Ecto neural progenitor cell (in vitro differentiated cells): ENCODE results near the gene NMNAT3.

Experiments used
- DNase-seq: peaks from one replicate; pipeline ENCODE4 v3.0.0-alpha.2; 2018; ENCODE audit warnings: low spot score

Gene NMNAT3

GRCh38 chr3:139541532-139542288 is 136.1 kb downstream of the NMNAT3 start:
- no peak for DNase-seq

- no peak for DNase-seq
Measured at GRCh38 chr3:139540651-139541531, 136.9 kb downstream of the NMNAT3 start.

DNA sequence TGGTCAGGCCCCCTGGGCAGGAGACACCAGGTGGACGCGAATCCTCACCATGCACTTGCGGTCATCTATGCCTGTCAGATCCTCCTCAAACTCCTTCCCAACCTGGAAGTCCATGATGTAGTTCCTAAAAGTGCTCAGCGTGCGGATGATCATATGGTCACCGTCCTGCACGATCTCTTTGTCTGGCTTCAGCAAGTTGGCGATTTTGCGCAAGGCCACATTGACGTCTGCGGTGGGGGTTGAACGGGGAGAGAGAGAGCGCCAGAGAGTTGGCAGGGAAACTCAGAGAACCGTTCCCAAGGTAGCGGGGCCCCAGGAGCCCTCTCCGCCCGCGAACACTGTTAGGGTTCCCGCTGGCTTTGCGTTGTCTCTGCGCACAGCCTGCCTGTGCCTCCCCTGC is 139.0 kb downstream of the NMNAT3 start:
- no peak for DNase-seq

- DNase-seq: no peak
Measured at GRCh38 chr3:139537795-139538621, 139.8 kb downstream of the NMNAT3 start.

DNA sequence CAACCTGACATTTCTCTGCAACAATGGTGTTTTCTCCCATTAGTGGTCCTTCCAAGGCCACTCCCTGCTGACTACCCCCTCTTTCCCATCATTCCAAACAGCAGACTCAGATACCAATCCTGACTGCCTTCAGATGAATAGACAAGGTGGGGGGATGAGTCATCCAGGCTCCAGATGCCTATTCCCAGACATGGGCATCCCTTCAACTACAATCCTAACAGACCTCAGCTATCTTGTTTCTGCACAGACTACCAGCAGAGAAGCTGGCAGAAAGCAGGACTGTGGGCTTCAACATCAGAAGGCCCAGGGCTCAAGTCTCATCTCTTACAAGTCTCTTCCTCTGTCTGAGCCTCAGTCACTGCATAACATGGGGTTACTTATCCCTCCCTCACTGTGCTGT is 140.4 kb downstream of the NMNAT3 start:
- no peak for DNase-seq

- DNase-seq: no peak
Measured at GRCh38 chr3:139534992-139535879, 142.5 kb downstream of the NMNAT3 start.

DNA sequence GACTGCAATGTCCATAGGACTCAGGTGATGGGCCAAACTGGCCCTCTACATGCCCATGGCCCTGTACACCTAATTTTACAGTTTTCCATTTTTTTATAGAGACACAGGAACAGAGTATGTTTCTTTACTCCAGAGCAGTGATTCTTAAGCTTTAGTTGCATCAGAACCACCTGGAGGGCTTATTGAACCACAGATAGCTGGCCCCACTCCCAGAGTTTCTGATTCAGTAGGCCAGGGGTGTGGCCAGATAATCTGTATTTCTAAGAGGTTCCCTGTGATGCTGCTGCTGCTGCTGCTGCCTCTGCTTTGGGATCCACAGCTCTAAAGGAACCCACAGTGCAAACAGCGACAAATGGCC is 143.3 kb downstream of the NMNAT3 start:
- no peak for DNase-seq

DNA sequence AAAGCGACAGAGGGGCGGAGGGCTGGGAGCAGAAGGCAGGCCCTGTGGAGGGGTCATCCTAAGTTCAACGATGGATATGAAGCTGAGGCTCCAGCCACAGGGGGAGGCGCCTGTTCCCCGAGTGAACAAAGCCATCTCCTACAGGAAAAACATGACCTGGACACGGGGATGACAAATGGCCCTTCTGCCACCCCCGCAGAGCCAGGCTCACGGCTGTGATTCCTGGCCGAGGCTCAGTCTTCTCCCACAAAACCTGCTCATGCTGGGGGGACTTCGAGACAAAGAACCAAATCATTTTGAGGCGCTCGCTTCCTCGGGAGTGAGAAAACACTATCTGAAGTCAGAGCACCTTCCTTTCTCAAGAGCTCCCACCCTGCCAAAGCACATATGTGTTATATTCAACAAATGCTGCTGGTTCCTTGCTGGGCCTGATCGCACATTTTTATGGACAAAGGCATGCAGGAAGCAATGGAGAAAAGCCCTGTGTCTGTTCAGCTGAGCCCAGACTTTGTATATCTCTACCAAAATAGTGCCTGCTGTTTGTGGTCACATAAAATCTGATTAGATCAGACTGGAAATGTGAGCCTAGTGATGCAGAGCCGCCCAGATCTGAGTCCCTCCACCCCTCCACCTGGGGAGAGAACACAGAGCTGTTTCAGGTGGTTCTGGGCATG is 143.9 kb downstream of the NMNAT3 start:
- DNase-seq: no peak

DNA sequence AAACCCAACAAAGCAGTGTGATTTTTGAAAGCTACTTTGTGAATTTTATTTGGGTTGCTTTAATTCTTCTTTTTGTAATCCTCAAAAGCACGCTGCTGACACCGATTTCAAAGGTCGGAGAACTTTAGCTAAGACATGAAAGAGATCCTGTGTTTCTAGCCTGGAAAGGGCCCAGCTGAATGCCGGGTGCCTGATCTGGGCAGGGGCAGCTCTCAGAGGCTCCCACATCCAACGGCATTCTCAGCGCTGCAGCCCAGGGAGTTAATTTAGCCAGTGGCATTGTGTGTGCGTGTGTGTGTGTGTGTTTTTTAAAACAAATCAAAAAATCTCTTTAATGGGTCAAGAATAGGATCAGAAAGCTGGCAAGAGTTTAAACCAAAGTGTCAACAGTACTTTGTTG is 144.8 kb downstream of the NMNAT3 start:
- DNase-seq: no peak

GRCh38 chr3:139530717-139531116 is 147.1 kb downstream of the NMNAT3 start:
- no peak for DNase-seq

- DNase-seq: no peak
Measured at GRCh38 chr3:139529662-139530061, 148.1 kb downstream of the NMNAT3 start.

GRCh38 chr3:139528924-139529323 is 148.8 kb downstream of the NMNAT3 start:
- no peak for DNase-seq

- DNase-seq: no peak
Measured at GRCh38 chr3:139528281-139528680, 149.5 kb downstream of the NMNAT3 start.

DNA sequence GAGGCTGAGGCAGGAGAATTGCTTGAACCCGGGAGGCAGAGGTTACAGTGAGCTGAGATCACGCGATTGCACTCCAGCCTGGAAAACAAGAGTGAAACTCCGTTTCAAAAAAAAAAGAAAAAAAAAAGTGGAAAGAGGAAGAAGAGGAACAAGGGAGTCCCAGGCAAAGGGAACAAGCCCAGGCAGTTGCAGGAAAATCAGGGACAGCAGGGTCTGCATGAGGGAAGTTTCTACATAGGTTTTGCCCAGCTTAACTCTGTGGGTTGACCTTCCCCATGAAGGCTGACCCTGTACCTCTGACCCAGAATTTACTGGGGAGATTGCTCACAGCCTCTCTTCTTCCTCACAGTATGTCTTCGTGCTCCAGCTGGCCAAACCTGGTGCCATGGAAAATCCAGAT is 150.5 kb downstream of the NMNAT3 start:
- no peak for DNase-seq

GRCh38 chr3:139526146-139526545 is 151.6 kb downstream of the NMNAT3 start:
- no peak for DNase-seq

DNA sequence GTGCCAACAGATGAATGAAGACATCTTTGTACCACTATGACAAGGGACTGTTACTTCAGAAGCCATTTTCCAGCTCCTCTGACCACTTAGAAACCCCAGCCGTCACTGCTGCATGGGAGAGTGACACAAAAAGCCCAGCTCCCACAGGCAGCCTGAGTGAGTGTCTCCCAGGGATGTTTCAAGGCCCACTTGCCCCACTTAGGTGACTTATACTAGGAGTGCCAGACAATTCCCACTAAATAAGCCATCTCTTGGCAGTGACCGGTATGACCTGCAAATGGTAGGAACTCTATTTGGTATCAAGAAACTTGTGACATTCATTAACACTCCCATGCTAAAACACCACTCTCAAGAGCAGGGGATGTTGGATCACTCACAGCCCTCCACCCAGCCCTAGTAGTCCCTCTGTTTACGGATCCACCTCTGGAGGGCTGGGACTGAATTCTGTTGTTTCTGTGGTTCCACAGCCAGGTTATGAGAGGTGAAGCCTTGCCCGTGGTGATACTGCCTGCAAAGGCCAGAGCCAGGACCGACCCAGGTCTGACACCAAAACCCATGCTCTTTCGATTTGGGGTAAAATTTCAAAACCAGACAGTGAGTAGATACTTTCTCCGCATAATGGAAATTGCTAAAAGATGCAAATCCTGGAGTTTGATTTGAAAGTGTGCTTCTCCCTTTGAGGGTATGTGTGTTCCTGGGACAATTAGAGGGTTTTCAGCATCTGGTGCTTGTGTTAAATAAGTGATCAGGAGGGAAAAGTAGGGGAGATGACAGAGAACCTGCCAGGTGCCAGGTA is 152.7 kb downstream of the NMNAT3 start:
- DNase-seq: no peak

GRCh38 chr3:139523718-139524117 is 154.1 kb downstream of the NMNAT3 start:
- DNase-seq: no peak

DNA sequence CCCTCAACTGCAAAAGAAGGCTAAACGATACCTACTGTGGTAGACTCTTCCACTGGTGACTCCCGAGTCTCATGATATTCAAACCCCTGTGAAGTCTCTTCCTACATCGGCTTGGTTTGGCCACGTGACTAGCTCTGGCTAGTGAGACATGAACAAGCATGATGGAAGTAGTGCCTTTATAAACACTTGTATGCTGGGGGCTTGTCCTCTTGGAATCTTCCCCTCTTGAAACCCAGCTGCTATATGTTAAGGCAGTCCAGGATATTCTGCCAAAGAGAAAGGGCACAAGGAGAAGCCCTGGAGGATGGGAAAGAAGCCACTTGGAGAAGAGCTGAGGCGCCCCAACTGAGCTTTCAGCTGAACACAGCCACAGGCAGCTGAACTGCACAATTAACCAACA is 154.6 kb downstream of the NMNAT3 start:
- DNase-seq: no peak

DNA sequence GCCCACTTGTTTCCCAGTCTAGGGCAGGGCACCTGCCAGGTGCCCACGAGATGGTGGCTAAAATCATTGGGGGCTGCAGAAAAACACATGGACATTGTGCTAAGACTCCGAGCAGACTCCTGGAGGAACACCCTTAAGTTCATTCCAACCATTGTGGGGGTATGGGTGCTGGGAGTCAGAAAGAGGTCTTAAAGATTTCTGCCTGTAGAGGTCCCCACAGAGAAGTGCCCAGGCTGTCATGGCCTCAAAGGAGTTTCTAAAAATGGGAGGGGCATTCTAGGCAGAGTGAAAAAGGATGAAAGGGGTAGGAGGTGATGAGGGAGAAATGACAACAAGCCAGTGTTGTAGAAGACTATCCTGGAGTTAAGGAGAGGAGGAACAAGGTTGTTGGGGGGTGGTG is 155.4 kb downstream of the NMNAT3 start:
- no peak for DNase-seq

DNA sequence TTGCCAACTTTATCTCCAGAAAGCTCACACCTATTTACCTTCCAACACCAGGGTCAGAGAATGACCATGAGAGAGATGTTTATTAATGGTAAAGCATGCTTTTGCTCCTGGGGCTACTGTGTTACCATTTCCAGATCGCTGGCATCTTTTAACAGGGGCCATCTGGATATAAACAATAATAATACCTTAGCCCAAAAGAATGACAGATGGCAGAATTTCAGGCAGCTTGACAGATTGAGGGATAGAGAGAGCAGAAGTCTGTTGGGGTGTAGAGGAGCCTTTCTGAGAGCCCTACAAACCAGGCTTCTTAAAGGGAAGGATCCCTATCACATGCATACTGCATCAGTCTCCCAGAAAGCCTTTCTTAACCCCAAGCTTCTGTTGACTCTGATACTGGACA is 156.0 kb downstream of the NMNAT3 start:
- DNase-seq: no peak
